Erythroblast (primary cell): ENCODE data around the gene POLDIP3.

ENCODE experiments used
- GATA1 ChIP-seq: IDR thresholded peaks from 2 replicates; pipeline ENCODE4 v1.6.1; 2011; ENCODE audit warnings: low read depth, mild to moderate bottlenecking, control low read depth, low read length, moderate library complexity
- POLR2A ChIP-seq: IDR thresholded peaks from 2 replicates; pipeline ENCODE4 v1.6.1; 2011; ENCODE audit warnings: mild to moderate bottlenecking, low read length

- TF ChIP-seq POLR2A: no peak
- no peak for TF ChIP-seq GATA1
Measured at GRCh38 chr22:42602470-42602869, 12.2 kb downstream of the POLDIP3 start.
